ENCODE data around the gene NSD1. TPM values are rescaled to one million over a fixed set of nuclear protein-coding genes. Genes with fewer than 3 reads are reported as not detected.

Gene NSD1
- total RNA-seq, 1 experiment from 2014 or later, result 58.8 TPM

GRCh38 chr5:177313561-177314259 lies 180.1 kb downstream of the NSD1 start:
- no peaks in the 10 kb centered on the region for H3K9me2 ChIP-seq (ENCODE audit: insufficient read depth)

More at GRCh38 chr5:177313561-177314259, 180.1 kb downstream of the NSD1 start:
- RAD21 ChIA-PET (ENCODE audit: low non-redundant PET in 1 of 2, low total read pairs in 2 of 2, uncharacterized antibody in 2 of 2, unreplicated experiment in 2 of 2), result no interaction called here
- Histone ChIP-seq H3K36me3 (ENCODE audit: control insufficient read depth in 1 of 2, insufficient read depth in 2 of 2, low read length in 2 of 2) (no peaks in the 10 kb centered on the region), H3K4me2 (ENCODE audit: low read length) (peak overlapping the region; percentile 79), H3K9ac (ENCODE audit: low read length) (peak overlapping the region; percentile 87), H3K27me3 (ENCODE audit: insufficient read depth, low read length) (no peaks in the 10 kb centered on the region), H3K79me2 (ENCODE audit: insufficient read depth, low read length) (no peaks in the 10 kb centered on the region), H3K9me3 (ENCODE audit: control insufficient read depth in 1 of 2, insufficient read depth in 1 of 2, low read depth in 1 of 2, low read length in 2 of 2) (no peaks in the 10 kb centered on the region), H3K27ac (ENCODE audit: low read depth, low read length) (peak overlapping the region; percentile 82; the same call in 1 of the 2 replicates), H2AFZ (ENCODE audit: low read depth, low read length, poor library complexity, severe bottlenecking) (no peak overlapping the region), H4K20me1 (ENCODE audit: insufficient read depth) (no peaks in the 10 kb centered on the region), H3K4me3 (replicated peaks in 1 of 2; ENCODE audit: low read depth in 1 of 2, low read length in 2 of 2) (no peak overlapping the region; a peak in 1 of 4 replicates), H3K4me1 (ENCODE audit: control insufficient read depth in 1 of 2, insufficient read depth in 2 of 2, low read length in 2 of 2) (peaks cover 18 to 52% of the 10 kb centered on the region in 2 experiments)
- TF ChIP-seq ZBTB33 (IDR thresholded peaks at IDR 0.05; ENCODE audit: extremely low read depth, insufficient replicate concordance, low read length), result no peak
- no peak for TF ChIP-seq ELF1 (IDR thresholded peaks at IDR 0.05; ENCODE audit: borderline replicate concordance, low read depth)
- no peak for TF ChIP-seq EZH2phosphoT487 (IDR thresholded peaks at IDR 0.05; ENCODE audit: borderline replicate concordance)
- TF ChIP-seq POLR2AphosphoS5 (IDR thresholded peaks at IDR 0.05; ENCODE audit: low read depth, low read length), result no peak
- TF ChIP-seq EZH2 (IDR thresholded peaks at IDR 0.05), result no peak
- TF ChIP-seq ATF3 (IDR thresholded peaks at IDR 0.05), result no peak
- no peak for TF ChIP-seq REST (IDR thresholded peaks at IDR 0.05; ENCODE audit: low read depth)
- TF ChIP-seq RAD21 (IDR thresholded peaks at IDR 0.05; ENCODE audit: low read depth), result no peak
- no peak for TF ChIP-seq FOSL1 (IDR thresholded peaks at IDR 0.05; ENCODE audit: low read depth)
- TF ChIP-seq POLR2A (IDR thresholded peaks at IDR 0.05; ENCODE audit: borderline replicate concordance, extremely low read depth, insufficient read depth, insufficient read length), result no peak
- no peak for TF ChIP-seq MAX (IDR thresholded peaks at IDR 0.05)
- TF ChIP-seq CBX3 (IDR thresholded peaks at IDR 0.05; ENCODE audit: low read depth), result no peak
- TF ChIP-seq CTCF (IDR thresholded peaks at IDR 0.05 in 2 of 3, conservative IDR thresholded peaks at IDR 0.05 in 1 of 3; ENCODE audit: borderline replicate concordance in 1 of 3, insufficient read depth in 1 of 3, low read depth in 2 of 3, low read length in 2 of 3), result no peak
- TF ChIP-seq ZFX (IDR thresholded peaks at IDR 0.05), result no peak
- TF ChIP-seq CEBPB (IDR thresholded peaks at IDR 0.05; ENCODE audit: low read depth), result no peak
- no peak for TF ChIP-seq EGR1 (IDR thresholded peaks at IDR 0.05; ENCODE audit: low read depth)
- intact Hi-C loops (cut with micrococcal nuclease), result loop anchor here (5.0 kb wide), 1 partner anchor 184 kb away; the partner anchor contains the start of gene PDLIM7
- BruUV-seq (replicated peaks), result no TSS peak
- ATAC-seq (no peak), DNase-seq (ENCODE audit: low read depth, low spot score) (no peak)
- CTCF ChIA-PET, result no interaction called here
- POLR2A ChIA-PET, result no interaction called here

Measured in HCT116 (cell line).